CMK (cell line): ENCODE results near the gene TEX26.
A peak's percentile ranks its signal among the peaks of the same experiment; 100 is the strongest.

Experiments used
- DNase-seq: peaks from one replicate; pipeline ENCODE4 v3.0.0-alpha.2; 2010; ENCODE audit warnings: low read depth

Gene TEX26

GRCh38 chr13:30932481-30933353 is at the start of gene TEX26:
TSS of gene TEX26 (plus strand) at chr13:30932656. CDS start at chr13:30932716, 60 bp downstream.
- no peak for DNase-seq

- DNase-seq: no peak
Measured at GRCh38 chr13:30882996-30883766, 49.3 kb upstream of the TEX26 start.

GRCh38 chr13:30884543-30884942 is 47.9 kb upstream of the TEX26 start:
- no peak for DNase-seq

GRCh38 chr13:30889196-30889690 is 43.2 kb upstream of the TEX26 start:
- DNase-seq: no peak

GRCh38 chr13:30892966-30893365 is 39.5 kb upstream of the TEX26 start:
- DNase-seq: no peak

GRCh38 chr13:30895773-30896172 is 36.7 kb upstream of the TEX26 start:
- no peak for DNase-seq

GRCh38 chr13:30898070-30898469 is 34.4 kb upstream of the TEX26 start:
- DNase-seq: no peak

- DNase-seq: no peak
Measured at GRCh38 chr13:30898678-30899241, 33.7 kb upstream of the TEX26 start.

- DNase-seq: no peak
Measured at GRCh38 chr13:30900436-30900835, 32.0 kb upstream of the TEX26 start.

GRCh38 chr13:30900952-30901749 is 31.3 kb upstream of the TEX26 start:
- no peak for DNase-seq

- no peak for DNase-seq
Measured at GRCh38 chr13:30904043-30904442, 28.4 kb upstream of the TEX26 start.

- DNase-seq: no peak
Measured at GRCh38 chr13:30905932-30906383, 26.5 kb upstream of the TEX26 start, which contains the start of gene MEDAG. TSS of gene MEDAG (plus strand) at chr13:30906271. CDS start at chr13:30906516, 245 bp downstream.

- no peak for DNase-seq
Measured at GRCh38 chr13:30906411-30907051, 25.9 kb upstream of the TEX26 start.

- DNase-seq: no peak
Measured at GRCh38 chr13:30907121-30907861, 25.2 kb upstream of the TEX26 start.

- peak; percentile 43 for DNase-seq
Measured at GRCh38 chr13:30908416-30908980, 24.0 kb upstream of the TEX26 start.

- no peak for DNase-seq
Measured at GRCh38 chr13:30910676-30911075, 21.8 kb upstream of the TEX26 start.

GRCh38 chr13:30915691-30916541 is 16.5 kb upstream of the TEX26 start:
- DNase-seq: no peak

- no peak for DNase-seq
Measured at GRCh38 chr13:30916991-30917390, 15.5 kb upstream of the TEX26 start.
